GM23248 (cell line): ENCODE measurements around the gene LRRC2.
"Not testable (repeated sequence)": the region's sequence is repeated elsewhere in the genome, so short reads cannot be mapped to it uniquely, and the experiment has no call there.

ENCODE experiments used
- EZH2 ChIP-seq: fragments of 200-600 bp; sonication (generic); IDR thresholded peaks from 2 replicates; pipeline ENCODE4 v1.6.1; 2018; ENCODE audit warnings: antibody characterized with exemption, mild to moderate bottlenecking; ENCODE audit not compliant: insufficient read depth, poor library complexity, severe bottlenecking
- EZH2phosphoT487 ChIP-seq: fragments of 200-600 bp; sonication (generic); IDR thresholded peaks from 2 replicates; pipeline ENCODE4 v1.6.1; 2018; ENCODE audit warnings: antibody characterized with exemption, moderate library complexity, mild to moderate bottlenecking, low read depth; ENCODE audit not compliant: insufficient read depth

- TF ChIP-seq EZH2, EZH2phosphoT487: not testable (repeated sequence)
Measured at GRCh38 chr3:46522201-46522600, 43.9 kb downstream of the LRRC2 start.
